PC-3 (cell line): ENCODE measurements around the gene C1orf53.

Experiments
- EZH2 ChIP-seq: fragments of 300-600 bp; sonication (generic); IDR thresholded peaks from one replicate; pipeline ENCODE4 v1.6.1; 2017; ENCODE audit warnings: antibody characterized with exemption, mild to moderate bottlenecking, low read length; ENCODE audit not compliant: unreplicated experiment
- EZH2phosphoT487 ChIP-seq: fragments of 300-600 bp; sonication (generic); IDR thresholded peaks from 2 replicates; pipeline ENCODE4 v1.6.1; 2018; ENCODE audit warnings: mild to moderate bottlenecking, antibody characterized with exemption, low read length, borderline replicate concordance
- TF ChIP-seq, protein P1 (sequence below): fragments of 300-600 bp; sonication (generic); conservative IDR thresholded peaks from 2 replicates; pipeline ENCODE4 v1.5.1; 2017; ENCODE audit warnings: antibody characterized with exemption, low read depth, mild to moderate bottlenecking, low read length

DNA sequence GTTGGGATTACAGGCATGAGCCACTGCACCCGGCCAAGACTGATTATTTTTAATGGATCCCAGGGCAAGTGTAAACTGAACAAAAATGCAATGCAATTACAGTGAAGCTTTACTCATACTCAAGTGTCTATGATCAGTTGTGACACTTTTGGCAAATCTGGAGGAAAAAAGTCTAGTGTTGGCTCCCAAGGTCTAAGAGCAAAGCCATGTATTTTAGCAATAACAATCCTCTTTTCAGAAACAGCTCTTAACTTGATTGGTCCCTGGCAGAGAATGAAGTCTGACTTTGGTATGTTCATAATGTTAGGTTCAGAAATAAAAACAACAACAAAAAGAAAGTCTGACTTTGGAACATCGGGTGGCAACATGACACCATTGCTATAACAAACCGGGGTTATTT lies 40.2 kb upstream of the C1orf53 start:
- TF ChIP-seq, protein P1, sequence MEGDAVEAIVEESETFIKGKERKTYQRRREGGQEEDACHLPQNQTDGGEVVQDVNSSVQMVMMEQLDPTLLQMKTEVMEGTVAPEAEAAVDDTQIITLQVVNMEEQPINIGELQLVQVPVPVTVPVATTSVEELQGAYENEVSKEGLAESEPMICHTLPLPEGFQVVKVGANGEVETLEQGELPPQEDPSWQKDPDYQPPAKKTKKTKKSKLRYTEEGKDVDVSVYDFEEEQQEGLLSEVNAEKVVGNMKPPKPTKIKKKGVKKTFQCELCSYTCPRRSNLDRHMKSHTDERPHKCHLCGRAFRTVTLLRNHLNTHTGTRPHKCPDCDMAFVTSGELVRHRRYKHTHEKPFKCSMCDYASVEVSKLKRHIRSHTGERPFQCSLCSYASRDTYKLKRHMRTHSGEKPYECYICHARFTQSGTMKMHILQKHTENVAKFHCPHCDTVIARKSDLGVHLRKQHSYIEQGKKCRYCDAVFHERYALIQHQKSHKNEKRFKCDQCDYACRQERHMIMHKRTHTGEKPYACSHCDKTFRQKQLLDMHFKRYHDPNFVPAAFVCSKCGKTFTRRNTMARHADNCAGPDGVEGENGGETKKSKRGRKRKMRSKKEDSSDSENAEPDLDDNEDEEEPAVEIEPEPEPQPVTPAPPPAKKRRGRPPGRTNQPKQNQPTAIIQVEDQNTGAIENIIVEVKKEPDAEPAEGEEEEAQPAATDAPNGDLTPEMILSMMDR: no peak
- TF ChIP-seq EZH2 (no peak), EZH2phosphoT487 (no peak)
